Astrocyte of the spinal cord (primary cell): ENCODE measurements around the gene ATP6V0E2.

Experiments
- DNase-seq: peaks from one replicate; pipeline ENCODE4 v3.0.0; 2011; ENCODE audit warnings: low read depth, low spot score
- H3K4me3 ChIP-seq: 2 replicates; pipeline ENCODE4 v1.5.1; 2011; ENCODE audit warnings: low read depth, mild to moderate bottlenecking, low read length, moderate library complexity
- in situ Hi-C: cut with HindIII; loops from 2 replicates; pipeline ENCODE4 v1.10.0; 2017; ENCODE audit warnings: low sequenced_read_pairs
- TF ChIP-seq, protein P1 (sequence below): IDR thresholded peaks from 2 replicates; pipeline ENCODE4 v1.5.1; 2012; ENCODE audit warnings: low read depth, mild to moderate bottlenecking, low read length, inconsistent platforms

ATP6V0E2 gene

DNA sequence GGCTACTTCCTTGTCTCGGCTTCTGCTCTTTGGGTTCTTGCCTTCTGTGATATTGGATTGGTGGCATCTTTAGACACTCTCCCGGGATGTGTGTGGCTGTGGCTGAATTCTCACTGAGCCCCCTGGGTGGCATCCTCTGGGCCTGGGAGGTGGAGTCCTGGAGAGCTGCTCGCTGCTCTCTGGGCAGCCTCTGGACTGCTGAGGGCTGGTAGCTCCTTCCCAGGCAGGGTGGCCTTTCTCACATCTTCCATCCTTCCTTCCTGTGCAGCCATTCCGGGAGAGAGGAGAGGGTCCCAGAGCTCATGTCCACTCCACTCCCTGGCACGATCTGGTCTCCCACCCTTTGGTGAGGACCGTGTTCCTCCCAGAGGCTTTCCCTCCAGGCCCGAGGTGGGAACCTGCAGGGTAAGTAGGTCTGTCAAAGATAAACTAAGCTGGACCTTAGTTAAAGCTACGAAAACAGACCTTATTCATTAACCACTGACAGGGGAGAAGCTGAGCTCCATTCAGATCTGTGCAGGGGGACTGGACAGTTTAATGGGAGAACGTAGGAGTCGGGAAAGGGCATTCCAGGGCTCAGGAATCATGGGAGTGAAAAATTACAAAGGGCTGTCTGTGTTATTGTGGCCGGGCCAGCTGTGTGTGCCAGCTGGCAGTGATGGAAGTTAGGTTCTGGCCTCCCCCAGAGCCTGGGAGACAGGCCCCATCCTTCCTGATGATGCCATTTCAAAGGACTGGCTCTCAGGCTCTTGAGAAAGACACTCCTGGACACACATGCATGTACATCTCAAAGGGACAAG is 8.7 kb downstream of the ATP6V0E2 start:
- no peak for DNase-seq
- no peak overlapping the region for H3K4me3 ChIP-seq
- in situ Hi-C loops: no loop called here
- TF ChIP-seq, protein P1, sequence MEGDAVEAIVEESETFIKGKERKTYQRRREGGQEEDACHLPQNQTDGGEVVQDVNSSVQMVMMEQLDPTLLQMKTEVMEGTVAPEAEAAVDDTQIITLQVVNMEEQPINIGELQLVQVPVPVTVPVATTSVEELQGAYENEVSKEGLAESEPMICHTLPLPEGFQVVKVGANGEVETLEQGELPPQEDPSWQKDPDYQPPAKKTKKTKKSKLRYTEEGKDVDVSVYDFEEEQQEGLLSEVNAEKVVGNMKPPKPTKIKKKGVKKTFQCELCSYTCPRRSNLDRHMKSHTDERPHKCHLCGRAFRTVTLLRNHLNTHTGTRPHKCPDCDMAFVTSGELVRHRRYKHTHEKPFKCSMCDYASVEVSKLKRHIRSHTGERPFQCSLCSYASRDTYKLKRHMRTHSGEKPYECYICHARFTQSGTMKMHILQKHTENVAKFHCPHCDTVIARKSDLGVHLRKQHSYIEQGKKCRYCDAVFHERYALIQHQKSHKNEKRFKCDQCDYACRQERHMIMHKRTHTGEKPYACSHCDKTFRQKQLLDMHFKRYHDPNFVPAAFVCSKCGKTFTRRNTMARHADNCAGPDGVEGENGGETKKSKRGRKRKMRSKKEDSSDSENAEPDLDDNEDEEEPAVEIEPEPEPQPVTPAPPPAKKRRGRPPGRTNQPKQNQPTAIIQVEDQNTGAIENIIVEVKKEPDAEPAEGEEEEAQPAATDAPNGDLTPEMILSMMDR: no peak

DNA sequence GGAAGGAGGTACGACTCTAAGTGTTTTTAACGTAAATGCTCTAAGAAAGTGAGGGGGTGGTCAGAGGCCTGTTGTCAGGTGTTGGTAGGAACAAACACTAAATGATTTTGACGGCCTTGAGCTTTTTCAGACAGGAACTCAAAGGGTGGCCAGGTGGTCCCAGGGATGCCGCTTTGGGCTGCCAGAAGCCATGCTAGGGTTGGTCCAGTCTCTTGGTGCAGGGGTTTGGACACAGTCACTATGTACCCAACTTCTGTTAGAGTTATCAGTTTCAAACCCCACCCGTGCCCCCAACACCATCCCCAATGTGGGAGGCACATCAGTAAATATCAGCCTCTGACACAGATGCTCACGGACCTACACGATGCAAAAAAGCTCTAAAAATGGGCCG is 9.3 kb downstream of the ATP6V0E2 start:
- TF ChIP-seq, protein P1: no peak
- H3K4me3 ChIP-seq: no peak overlapping the region
- in situ Hi-C loops: no loop called here
- no peak for DNase-seq

DNA sequence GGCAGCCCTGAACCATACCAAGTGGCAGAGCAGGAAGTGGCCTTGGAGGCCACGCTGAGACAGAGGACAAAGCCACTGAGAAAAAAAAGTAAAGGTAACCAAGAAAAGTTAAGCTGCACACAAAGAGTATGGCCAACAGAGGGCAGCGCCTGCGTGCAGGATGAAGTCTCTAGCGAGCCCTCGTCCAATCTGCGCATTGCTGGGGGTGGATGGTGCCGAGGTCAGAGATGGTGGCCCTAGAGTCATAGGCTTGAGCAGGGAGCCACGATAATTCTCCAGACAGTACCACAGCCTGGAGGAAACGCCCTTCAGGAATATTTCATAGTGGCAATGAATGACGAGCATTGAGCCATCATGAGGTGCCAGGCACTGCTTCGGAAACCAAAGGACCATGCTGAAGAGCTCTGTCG is 9.7 kb downstream of the ATP6V0E2 start:
- H3K4me3 ChIP-seq: no peak overlapping the region
- TF ChIP-seq, protein P1: peak; percentile 81
- peak; percentile 35 for DNase-seq
- in situ Hi-C loops: no loop called here

DNA sequence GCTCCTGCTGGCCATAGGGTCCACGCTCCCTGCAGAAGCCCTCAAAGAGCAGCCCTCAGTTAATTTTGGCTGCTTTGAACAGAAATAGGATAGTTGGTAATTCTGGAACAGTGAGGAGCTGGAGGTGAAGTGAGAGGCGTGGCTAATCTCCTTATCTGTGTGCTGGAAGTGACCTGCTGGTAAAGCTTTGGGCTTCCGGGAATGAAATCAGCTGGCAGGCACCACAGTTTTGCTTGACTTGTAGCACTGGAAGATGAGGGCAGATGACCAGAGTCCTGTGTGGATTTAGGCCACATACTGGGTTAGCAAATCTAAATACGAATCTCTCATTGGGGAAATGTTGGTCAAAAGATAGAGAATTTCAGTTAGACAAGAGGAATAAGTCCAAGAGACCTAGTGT is 10.2 kb downstream of the ATP6V0E2 start:
- in situ Hi-C loops: no loop called here
- TF ChIP-seq, protein P1: no peak
- DNase-seq: no peak
- no peak overlapping the region for H3K4me3 ChIP-seq

DNA sequence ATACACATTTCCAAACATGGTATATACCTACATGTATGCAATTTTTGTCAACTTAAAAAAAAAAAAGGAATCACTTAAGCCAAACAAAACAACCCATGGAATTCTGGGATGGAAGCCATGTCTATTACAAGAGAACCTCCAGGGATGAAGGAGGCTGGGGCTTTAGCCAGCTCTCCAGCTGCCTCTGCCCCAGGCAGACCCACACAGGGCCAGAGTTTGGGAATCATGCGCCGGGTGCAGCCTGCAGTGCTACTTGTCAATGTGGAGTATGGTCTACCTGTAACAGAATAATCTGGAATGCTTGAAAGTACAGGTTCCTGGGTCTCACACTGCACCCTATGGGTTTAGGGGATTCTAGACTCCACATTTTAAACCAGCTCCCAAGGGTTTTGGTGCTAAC is 10.8 kb downstream of the ATP6V0E2 start:
- no peak for DNase-seq
- in situ Hi-C loops: no loop called here
- TF ChIP-seq, protein P1: no peak
- H3K4me3 ChIP-seq: no peak overlapping the region

DNA sequence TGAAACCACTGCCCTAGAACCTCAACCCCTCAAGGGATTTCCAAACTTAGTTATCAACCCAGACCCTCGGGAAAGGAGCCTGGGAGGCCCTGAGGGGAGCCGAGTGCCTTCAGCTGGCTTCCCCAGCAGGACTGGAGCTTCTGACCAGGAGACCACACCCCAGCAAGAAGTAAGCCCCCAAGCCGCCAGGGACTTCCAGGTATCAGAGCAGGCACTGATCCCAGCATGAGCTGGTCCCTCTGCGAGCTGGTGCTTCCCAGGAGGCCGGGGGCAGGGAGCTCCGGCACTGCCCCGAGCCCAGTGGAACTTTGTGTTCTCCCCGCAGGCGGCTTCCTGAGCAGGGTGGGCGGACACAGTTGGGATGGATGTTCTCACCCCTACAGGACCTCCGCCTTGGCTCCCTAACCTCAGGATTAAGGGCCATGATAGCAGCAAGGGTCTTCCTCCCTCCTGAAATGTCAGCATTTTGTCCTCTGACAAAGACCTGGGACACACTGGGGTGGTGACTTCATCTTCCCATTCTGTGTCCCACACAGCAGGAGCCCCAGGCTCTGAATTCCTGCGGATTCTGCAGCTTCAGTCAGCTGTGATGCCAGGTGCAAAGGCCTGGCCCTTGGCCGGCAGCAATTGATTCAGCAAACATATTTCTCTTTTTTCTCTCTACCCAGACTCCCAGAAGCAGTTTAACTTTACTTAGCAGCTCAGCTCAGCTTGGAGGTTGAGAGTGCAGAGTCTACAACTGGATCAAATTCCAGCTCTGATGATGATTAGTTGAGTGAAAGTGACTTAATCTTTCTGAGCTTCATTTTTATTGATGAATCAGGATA is 11.6 kb downstream of the ATP6V0E2 start:
- in situ Hi-C loops: no loop called here
- H3K4me3 ChIP-seq: no peak overlapping the region
- TF ChIP-seq, protein P1: no peak
- DNase-seq: peak; percentile 69
